HG02763 (cell line): ENCODE measurements around the gene VSTM2L.
"Not testable (repeated sequence)": the region's sequence is repeated elsewhere in the genome, so short reads cannot be mapped to it uniquely, and the experiment has no call there.

Experiments used
- ATAC-seq: cut with Tn5 transposase; IDR thresholded peaks from one replicate; pipeline ENCODE4 v1.9.1; 2021; ENCODE audit warnings: mild to moderate bottlenecking, moderate library complexity; ENCODE audit not compliant: unreplicated experiment

Gene VSTM2L

DNA sequence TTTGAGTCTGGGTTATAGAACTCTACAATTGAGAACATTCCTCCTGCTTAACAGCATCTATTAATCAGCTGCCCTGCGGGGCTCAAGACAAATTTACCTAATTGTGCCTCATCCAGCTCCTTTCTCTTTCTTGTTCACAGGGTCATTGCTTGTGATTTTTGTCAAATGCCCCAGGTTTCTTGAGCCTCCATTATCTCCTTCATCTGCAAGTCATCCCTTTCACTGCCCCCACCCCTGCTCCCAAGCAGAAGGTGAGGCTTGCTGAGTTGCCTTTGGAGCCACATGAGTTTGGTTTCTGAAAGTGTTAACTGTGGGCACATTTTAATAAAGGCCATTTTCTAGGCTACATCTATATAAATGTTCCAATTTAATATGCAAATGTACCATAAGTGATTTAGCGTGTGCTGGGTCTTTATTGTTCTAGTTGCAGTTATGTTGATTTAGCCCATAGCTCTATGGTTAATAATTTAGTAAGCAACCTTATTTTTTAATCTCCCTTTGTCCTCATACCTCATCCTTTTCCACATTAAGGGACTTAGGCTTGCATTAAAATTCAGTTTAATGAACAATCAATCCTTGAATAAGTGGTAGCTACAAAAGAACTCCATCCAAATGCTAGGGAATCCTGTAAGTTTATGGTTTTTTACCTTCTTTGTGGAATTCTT, 56.1 kb downstream of the VSTM2L start:
- ATAC-seq, result no peak

- no peak for ATAC-seq
Observed at GRCh38 chr20:37961066-37961465, 58.1 kb downstream of the VSTM2L start.

- not testable (repeated sequence) for ATAC-seq
Observed at GRCh38 chr20:37963483-37963882, 60.6 kb downstream of the VSTM2L start.

- ATAC-seq, result no peak
Observed at GRCh38 chr20:37968841-37969401, 66.0 kb downstream of the VSTM2L start.

DNA sequence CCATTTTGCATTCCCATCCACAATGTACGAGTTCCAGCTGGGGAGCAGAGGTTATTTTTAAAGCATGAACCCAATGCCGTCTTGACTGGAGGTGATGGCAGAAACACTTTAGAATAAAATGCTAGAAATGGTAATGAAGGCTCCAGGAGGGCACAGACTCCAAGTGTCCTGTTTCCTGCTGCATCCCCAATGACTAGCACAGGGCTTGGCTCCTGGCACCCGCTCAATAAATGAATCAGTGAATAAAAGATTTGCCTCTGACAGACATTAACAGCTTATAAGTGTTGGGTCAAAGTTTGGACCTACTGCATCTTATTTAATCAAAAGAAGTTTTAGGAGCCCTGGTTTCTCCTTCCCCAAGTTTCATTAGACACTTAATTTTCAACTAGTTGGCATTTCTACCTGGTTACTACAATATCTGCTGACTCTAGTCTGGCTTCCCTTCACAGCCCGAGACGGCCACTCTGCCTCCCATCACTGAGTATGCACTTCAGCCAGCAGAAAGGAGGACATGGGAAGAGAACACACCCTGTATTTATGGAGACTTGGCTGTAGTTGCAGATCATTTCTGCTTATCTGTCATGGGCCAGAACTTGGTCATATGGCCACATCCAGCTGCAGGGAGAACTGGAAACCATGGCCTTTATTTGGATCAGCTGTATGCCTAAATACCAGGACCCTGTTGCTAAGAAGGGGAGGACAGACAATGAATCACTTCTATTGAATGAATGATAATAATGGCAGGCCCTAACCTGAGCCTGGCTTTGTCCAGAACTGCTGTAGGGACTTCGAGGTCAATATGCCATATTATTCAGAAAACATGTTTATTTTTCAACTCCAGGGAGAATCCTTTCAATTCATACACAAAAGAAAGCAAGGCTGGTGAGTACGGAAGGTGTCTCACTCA, 67.3 kb downstream of the VSTM2L start:
- ATAC-seq, result no peak

DNA sequence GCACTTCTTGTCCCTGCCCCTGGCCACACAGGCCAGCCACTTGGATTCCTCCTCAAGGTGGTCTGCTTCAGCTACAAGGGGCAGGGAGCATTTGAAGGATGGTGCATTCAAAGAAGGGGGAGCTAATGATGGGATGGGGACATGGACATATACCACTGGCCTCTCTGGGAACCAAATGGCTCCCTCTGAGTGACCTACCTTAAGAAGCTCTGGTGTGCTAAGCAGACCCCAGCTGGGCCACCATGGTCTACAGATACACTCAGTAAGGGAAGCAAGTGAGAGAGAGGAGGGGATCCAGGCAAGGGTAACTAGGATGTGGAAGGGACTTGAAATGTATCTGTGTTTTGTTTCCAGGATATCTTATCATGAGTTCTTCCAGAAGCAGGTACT, 67.9 kb downstream of the VSTM2L start:
- ATAC-seq, result no peak

DNA sequence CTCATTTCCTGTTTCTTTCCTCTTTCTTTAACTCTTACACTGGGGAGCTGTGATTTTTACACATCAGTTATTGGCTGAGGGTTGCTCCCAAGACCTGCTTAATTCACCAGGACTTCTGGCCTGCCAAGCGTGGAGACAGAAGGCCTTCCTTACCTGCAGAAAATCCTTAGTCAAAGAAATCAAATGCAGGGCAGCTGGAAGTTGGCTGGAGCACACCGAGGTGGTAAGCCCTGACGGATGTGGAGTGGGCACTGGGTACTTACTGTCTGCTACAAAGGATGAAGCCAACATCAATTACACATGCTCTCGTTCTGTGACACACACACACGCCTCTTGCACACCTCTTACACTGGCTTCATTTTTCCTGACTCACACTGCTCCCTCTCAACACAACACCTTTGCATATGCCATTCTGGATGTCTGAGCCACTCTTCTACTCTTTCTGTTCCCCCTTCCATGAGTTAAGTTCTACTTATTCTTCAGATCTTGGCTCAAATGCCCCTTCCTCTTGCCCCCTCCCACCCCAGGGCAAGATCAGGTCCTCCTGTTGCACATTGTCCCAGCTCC, 68.7 kb downstream of the VSTM2L start:
- no peak for ATAC-seq

DNA sequence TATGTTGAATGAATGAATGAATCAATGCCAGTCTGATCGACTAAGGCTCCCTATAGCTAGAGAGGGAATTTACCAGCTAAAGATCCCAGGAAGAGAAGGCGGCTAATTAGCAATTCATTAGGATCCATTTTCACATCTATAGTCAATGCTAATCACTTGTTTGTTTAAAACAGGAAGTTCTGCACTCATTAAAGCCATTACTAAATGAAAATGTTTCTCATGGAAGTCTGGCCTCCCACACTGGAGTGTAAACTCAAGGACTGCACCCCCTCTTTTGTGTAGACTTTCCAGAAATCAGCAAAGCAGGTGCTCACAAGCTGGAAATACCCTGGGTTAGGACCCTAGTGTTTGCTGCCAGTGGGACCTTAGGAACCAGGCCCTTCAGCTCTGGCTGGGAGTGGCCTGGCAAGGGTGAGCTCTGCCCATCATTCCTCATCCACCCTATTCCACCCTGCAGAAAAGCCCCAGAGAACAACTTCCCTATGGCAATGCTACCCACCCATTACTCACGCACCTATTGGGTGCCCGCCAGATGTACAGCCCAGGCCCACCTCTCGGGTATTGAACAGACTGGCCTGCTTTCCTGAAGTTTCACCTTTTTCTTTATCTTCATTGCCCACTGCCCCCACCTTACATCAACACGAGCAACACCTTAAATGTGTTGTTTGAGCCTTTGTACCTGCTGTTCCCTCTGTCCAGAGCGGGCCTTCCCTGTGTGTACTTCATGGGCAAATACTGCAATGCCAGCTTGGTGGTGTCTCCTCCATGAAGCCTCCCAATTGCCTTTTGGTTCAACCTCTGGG, 69.5 kb downstream of the VSTM2L start:
- no peak for ATAC-seq

- ATAC-seq, result no peak
Observed at GRCh38 chr20:37973059-37973910, 70.4 kb downstream of the VSTM2L start.

DNA sequence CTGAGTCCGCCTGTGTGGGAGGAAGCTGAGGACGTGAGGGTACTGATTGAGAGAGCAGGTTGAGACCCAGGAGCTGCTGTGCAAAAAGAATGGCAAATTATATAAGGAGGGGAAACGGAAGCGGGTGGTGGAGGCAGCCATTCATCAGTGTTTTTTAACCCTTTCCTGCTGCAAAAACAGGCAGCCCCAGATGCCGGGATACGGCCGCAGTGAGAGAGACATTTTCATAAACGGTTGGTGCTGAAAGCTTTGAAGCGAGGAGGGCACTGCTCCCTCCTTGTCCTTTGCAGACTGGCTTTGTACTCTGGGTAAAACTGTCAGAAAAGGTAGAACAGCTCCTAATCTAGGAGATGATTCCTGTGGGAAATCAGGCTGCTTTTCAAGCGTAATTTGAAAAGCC, 74.0 kb downstream of the VSTM2L start:
- ATAC-seq, result no peak

GRCh38 chr20:37977338-37977737, 74.4 kb downstream of the VSTM2L start:
- ATAC-seq, result no peak

DNA sequence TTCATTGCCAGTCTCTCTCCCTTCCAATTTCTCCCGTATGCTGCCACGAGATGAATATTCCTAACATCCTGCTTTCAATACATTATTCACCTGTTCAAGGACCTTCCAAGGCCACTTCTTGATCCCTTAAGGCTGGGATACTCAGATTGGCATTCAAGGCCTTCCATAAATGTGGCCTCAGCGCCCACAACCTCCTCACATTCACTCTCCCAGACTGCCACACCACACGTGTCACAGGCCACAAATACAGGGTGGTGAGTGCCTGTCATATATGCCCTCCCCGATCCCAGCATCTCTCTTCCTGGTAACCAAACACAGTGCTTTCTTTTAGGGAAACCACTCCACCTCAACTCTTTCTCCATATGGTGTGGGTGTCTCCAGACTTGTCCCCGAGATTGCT, 74.9 kb downstream of the VSTM2L start:
- ATAC-seq, result no peak

- ATAC-seq, result no peak
Observed at GRCh38 chr20:37979021-37979985, 76.4 kb downstream of the VSTM2L start.

- no peak for ATAC-seq
Observed at GRCh38 chr20:37980383-37980782, 77.5 kb downstream of the VSTM2L start.

GRCh38 chr20:37980876-37981275, 77.9 kb downstream of the VSTM2L start:
- ATAC-seq, result no peak

DNA sequence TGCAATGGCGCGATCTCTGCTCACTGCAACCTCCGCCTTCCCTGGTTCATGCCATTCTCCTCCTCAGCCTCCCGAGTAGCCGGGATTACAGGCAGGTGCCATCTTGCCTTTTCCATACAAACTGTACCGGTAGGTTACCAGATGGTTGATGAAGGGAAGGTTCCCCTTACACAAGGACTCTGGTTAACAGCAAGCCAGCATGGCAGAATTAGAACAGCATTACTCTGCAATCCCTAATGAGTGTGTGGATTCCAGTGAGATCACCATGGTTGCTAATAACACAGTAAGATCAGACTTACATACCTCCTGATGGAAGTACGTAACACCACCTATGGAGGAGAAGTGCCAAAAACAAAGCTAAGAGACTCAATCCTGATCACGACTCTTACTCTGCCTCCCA, 78.6 kb downstream of the VSTM2L start:
- no peak for ATAC-seq

DNA sequence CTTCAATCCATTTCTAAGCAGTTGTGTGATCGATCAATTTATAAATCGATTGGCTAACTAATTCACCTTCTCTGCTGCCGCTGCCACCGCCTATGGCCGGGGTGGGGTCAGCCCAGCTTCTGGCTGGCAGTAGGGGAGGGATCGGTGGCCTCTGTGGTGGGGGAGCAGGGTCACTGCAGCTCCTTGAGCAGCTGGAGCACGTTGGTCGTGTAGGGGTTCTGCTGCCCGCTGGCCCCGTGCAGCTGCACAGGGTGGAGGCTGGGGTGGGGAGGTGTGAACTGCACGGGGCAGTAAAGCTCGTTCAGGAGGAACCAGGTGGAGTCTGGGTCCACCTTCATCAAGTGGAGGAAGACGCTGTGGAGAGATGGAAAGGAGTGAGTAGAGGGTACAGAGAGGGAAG, 80.4 kb downstream of the VSTM2L start:
- no peak for ATAC-seq

DNA sequence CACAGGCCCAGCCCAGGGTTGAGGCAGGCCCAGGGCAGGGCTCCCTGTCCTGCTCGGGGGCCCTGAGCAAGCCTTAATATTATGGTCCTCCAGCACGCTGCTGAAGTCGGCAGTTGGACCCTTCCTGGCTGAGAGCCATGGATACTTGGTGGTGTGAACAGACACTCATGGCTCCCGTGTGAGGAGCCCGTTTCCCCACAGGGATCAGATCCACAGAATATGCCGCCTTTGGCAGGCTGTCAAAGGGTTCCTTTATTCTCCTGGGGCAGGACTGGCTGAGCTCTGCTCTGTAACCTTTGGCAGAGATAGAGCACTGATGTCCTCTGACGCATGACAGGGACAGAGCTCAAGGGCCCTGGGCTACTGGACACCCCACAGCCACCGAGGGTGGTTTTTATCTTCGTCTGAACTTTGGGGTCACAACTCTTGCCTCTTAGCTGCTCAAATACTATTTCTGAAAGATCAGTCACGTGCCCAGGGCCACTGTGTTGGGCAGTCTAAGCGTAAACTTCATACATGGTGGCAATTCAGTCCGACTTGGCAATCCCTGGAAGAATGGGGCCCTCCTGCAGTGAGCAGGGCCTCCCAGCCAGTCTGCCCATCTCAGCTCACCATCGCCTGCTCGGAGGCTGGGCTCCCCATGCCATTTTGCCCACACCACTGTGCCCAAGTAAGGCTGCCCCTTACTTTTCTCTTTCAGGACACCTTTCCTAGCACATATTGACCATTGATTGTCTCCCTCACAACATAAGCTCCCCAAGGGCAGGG, 81.3 kb downstream of the VSTM2L start:
- no peak for ATAC-seq
